Iris pigment epithelial cell (primary cell): ENCODE results near the gene RNF166.
A peak's percentile ranks its signal among the peaks of the same experiment; 100 is the strongest.

Experiments
- DNase-seq: peaks from one replicate; pipeline ENCODE4 v3.0.0-alpha.2; 2011; ENCODE audit warnings: low read depth

Gene RNF166

DNA sequence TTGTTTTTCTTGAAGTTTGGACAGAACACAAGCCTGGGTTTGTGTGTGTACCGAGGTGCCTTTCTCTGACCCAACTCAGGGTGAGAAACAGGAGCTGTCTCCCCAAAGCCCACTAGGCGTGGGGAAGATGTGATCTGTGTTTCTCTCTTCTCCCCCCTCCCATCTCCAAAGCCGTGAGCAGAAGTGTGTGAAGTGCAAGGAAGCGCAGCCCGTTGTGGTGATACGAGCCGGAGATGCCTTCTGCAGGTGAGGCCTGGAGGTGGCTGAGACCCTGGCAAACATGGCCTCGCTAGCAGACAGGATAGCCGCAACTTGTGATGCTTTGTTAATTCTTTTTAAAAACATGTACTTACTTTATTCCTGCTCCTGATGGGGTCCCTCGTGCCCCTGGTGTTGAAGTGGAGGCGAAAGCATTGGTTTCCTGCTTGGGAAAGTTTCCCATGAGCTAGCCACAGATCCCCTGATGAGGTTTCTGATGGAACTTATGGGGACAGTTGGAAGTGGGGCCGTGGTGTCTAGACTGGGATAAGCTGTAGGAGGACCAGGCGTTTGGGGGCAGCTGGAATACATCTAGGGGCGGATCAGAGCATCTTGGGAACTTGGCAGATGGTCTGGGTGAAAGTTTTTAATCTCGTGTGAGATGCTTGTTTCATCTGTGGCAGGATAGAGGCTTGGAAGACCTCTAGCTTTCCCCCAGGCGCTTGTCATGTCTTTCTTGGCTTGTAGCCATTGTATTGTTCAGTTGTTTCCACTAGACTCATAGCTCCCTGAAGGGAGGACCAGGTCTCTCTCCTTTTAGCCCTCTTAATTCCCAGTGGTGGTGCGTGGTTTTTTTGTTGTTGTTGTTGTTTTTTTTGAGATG, 988 bp upstream of the RNF166 start:
- DNase-seq, result no peak

GRCh38 chr16:88705801-88706228, 393 bp downstream of the RNF166 start:
- no peak for DNase-seq

DNA sequence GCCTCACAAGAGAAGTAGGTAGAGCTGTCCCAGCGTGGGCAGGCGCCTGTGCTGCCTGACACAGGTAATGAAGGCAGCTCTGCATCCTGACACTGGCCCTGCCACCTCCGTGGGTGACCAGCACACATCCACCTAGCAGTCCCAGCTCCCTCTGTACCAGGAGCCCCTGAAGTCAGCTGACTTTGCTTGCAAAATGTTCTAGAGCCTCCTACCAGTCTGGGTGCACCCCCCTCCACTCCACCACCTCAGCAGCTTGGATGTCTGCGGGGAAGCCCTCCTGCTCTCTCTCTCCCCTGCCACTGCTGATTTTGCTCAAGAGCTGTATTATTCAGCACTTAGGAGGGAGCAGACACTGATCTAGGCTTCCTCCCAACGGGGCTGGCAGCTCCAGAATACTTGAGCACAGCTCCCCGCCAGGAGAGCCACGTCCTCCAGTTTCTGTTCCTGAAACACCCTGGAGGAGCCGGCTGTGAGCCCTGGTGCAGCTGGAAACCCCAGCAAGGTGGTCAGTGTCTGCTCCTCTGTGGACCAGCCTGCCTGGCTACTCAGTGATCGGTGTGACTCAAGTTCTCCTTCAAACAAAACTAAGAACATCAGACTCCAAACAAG, 1.0 kb downstream of the RNF166 start:
- DNase-seq, result peak; percentile 45

DNA sequence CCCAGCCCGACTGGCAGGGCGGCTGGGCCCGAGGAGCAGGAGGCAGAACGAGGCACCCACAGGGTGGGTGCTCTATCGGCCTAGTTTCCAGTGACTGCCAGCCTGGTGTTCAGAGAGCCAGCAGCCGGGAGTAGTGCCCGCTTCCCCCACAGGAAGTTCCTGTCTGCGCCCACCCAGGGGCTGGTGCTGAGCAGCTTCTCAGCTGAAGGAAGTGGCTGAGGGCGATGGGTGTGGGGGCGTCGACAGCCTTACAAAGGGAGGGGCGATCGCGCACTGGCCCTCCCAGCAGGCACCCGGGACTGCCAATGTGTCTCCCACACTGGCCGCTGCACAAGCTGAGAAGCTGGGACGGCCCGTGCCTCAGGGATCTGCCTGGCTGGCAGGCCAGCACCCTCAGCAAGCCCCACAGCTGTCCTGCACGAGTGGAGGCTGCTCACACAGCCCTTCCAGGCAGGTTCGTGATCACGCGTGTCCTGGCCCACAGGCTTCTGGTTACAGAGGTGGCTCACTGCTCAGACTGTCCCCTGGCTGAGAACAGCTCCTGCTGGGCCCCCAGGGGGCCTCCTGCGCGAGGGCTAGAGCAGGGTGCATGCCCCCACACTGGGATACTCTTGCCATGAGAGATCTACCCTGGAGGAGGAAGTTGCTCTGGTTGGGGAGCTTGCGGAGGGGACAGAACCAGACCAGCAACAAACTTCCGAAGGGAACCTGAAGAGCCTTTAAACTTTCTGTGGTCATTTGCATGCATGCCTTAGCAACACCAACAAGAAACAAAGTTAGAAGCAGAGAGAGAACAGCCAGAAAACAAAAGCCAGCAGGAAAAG, 2.5 kb downstream of the RNF166 start:
- DNase-seq, result no peak

GRCh38 chr16:88702371-88703210, 3.6 kb downstream of the RNF166 start:
- DNase-seq, result no peak

- DNase-seq, result no peak
Observed at GRCh38 chr16:88701581-88702370, 4.4 kb downstream of the RNF166 start.

GRCh38 chr16:88700636-88701482, 5.3 kb downstream of the RNF166 start:
- DNase-seq, result peak; percentile 96

DNA sequence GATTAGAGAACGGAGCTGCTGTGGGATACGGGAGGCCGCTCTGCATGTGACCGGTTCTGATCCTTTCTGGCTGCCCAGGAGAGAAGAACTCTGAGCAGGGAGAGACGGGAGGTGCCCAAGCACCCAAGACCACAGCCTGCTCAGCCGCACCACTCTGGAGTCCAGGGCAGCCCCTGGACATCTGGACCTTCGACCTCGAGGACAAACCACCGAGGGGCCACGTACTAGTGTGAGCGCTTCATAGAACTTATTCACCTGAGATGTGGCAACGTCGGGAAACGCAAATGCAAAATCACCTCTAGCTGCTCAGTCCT, 5.9 kb downstream of the RNF166 start:
- DNase-seq, result no peak

GRCh38 chr16:88699180-88699579, 7.0 kb downstream of the RNF166 start:
- DNase-seq, result no peak

DNA sequence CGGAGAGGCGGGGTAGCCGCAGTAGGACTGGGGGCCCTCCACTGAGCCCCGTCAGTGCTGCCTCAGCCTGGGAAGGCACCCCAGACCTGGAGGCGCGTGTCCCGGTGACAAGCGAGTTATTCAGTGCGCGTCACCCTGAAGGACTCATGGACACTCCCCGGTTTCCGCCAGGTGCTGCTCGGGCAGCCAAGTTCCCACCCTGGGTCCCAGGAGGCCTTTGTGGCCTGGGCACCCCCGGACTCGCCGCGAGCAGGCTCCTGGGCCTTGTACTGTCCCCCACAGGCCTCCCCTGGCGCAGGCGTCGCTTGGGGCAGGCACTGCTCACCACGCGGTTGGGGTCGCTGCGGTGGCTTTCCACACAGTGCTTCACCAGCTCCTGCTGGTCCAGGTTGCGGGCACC, 7.6 kb downstream of the RNF166 start:
- DNase-seq, result no peak

GRCh38 chr16:88697831-88698615, 8.2 kb downstream of the RNF166 start:
- DNase-seq, result no peak

- no peak for DNase-seq
Observed at GRCh38 chr16:88697116-88697830, 8.9 kb downstream of the RNF166 start.

DNA sequence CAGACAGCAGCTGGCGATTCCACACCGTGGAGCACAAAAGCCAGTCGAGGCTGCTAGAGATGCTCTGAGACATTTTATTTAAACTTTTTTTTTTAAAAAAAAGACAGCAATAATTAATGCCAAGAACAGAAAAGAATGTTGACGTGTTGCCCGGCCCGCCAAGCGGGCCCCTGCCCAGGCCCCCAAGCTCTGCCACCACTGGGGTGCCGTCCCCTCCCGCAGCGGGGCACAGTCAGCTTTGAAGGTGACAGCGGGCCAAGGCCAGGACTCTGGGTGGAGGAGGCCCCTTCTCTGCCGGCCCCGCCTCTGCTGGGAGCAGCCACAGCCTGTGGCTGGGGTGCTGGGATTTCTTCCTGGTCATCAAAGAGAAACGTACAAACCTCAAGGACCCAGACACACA, 9.8 kb downstream of the RNF166 start:
- no peak for DNase-seq

- no peak for DNase-seq
Observed at GRCh38 chr16:88695753-88696152, 10.5 kb downstream of the RNF166 start.

DNA sequence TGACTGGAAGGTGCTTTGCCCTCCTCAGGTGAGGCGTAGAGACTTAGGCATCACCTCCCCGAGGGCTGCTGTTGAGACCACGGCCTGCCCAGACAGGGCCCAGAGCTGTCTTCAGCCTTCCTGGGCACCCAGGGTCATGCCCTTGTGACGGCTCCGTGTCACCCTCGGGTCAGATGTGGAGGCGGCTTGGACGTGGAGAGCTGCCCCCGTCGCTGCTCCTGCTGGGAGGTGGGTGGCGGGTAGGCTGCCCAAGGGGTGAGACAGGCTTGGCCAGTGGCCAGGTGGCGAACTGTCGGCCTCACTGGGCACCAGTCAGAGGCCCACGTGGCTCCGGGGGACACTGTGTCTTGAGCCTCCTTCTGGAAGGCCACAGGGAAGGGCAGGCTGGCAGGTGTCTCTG, 11.0 kb downstream of the RNF166 start:
- DNase-seq, result no peak

GRCh38 chr16:88694221-88695087, 11.8 kb downstream of the RNF166 start:
- DNase-seq, result no peak

- no peak for DNase-seq
Observed at GRCh38 chr16:88693420-88694177, 12.6 kb downstream of the RNF166 start.
